Activated T-helper 2 cell treated with anti-CD3 and anti-CD28 coated beads, Interferon-gamma antibody, Interleukin-2, Interleukin-4, amounts not matched to agents 10 μg/mL and 5 μg/mL and 100 μg/mL, durations not matched to agents 14 hours and 24 hours and 36 hours (primary cell): ENCODE results near the gene LRRFIP1. TPM values are rescaled to one million over a fixed set of nuclear protein-coding genes. Genes with fewer than 3 reads are reported as not detected.

ENCODE experiments used
- DNase-seq: peaks from one replicate; pipeline ENCODE4 v3.0.0; 2021; ENCODE audit warnings: low spot score
- H3K27ac Mint-ChIP-seq: one replicate; pipeline ENCODE4 v1.8.0; 2021; ENCODE audit warnings: mixed read lengths
- H3K27me3 Mint-ChIP-seq: one replicate; pipeline ENCODE4 v1.8.0; 2021; ENCODE audit warnings: low read depth, mixed read lengths
- H3K36me3 Mint-ChIP-seq: one replicate; pipeline ENCODE4 v1.8.0; 2021; ENCODE audit warnings: low read depth, mixed read lengths
- H3K4me1 Mint-ChIP-seq: one replicate; pipeline ENCODE4 v1.8.0; 2021; ENCODE audit warnings: low read depth, mixed read lengths
- H3K4me3 Mint-ChIP-seq: one replicate; pipeline ENCODE4 v1.8.0; 2021; ENCODE audit warnings: low read depth, mild to moderate bottlenecking, moderate library complexity, mixed read lengths
- H3K9me3 Mint-ChIP-seq: one replicate; pipeline ENCODE4 v1.8.0; 2021; ENCODE audit warnings: mixed read lengths
- intact Hi-C: fragments of 100-400 bp; cut with micrococcal nuclease; formaldehyde crosslinking; loops from one replicate; pipeline ENCODE4 v1.15.1; 2023
- total RNA-seq: library from RNA; stranded (reverse); gene quantifications from 2 replicates; pipeline ENCODE4 v1.2.3, GENCODE V29; 2022

LRRFIP1 gene
- total RNA-seq, 1 donor from 2014 or later: 256 TPM

- Mint-ChIP-seq H3K9me3 (no peaks in the 10 kb centered on the region), H3K27ac (no peak overlapping the region), H3K4me1 (no peaks in the 10 kb centered on the region), H3K27me3 (no peaks in the 10 kb centered on the region), H3K4me3 (no peak overlapping the region), H3K36me3 (no peaks in the 10 kb centered on the region)
- intact Hi-C loops: no loop called here
- DNase-seq: no peak
Observed at GRCh38 chr2:237643066-237643465, 15.7 kb downstream of the LRRFIP1 start.

GRCh38 chr2:237643582-237644380 is 16.4 kb downstream of the LRRFIP1 start:
- Mint-ChIP-seq H3K27me3 (no peaks in the 10 kb centered on the region), H3K27ac (no peak overlapping the region), H3K9me3 (no peaks in the 10 kb centered on the region), H3K4me3 (no peak overlapping the region), H3K36me3 (no peaks in the 10 kb centered on the region), H3K4me1 (no peaks in the 10 kb centered on the region)
- intact Hi-C loops: no loop called here
- no peak for DNase-seq

GRCh38 chr2:237644381-237644703 is 17.0 kb downstream of the LRRFIP1 start:
- intact Hi-C loops: no loop called here

GRCh38 chr2:237645261-237645660 is 17.9 kb downstream of the LRRFIP1 start:
- intact Hi-C loops: no loop called here
- Mint-ChIP-seq H3K9me3 (no peaks in the 10 kb centered on the region), H3K4me3 (no peak overlapping the region), H3K27me3 (no peaks in the 10 kb centered on the region), H3K36me3 (no peaks in the 10 kb centered on the region), H3K4me1 (no peaks in the 10 kb centered on the region), H3K27ac (no peak overlapping the region)
- no peak for DNase-seq

More at GRCh38 chr2:237644381-237644703, 17.0 kb downstream of the LRRFIP1 start:
- Mint-ChIP-seq H3K36me3 (no peaks in the 10 kb centered on the region), H3K27me3 (no peaks in the 10 kb centered on the region), H3K4me1 (no peaks in the 10 kb centered on the region), H3K9me3 (no peaks in the 10 kb centered on the region), H3K4me3 (no peak overlapping the region), H3K27ac (no peak overlapping the region)
- DNase-seq: no peak

- intact Hi-C loops: no loop called here
- Mint-ChIP-seq H3K9me3 (no peaks in the 10 kb centered on the region), H3K27ac (no peak overlapping the region), H3K36me3 (no peaks in the 10 kb centered on the region), H3K4me1 (peaks cover 3% of the 10 kb centered on the region), H3K27me3 (peaks cover 4% of the 10 kb centered on the region), H3K4me3 (no peak overlapping the region)
- no peak for DNase-seq
Observed at GRCh38 chr2:237647176-237648015, 20.0 kb downstream of the LRRFIP1 start.

GRCh38 chr2:237648016-237648381 is 20.6 kb downstream of the LRRFIP1 start:
- DNase-seq: no peak
- Mint-ChIP-seq H3K4me3 (no peak overlapping the region), H3K36me3 (no peaks in the 10 kb centered on the region), H3K4me1 (peaks cover 3% of the 10 kb centered on the region), H3K27me3 (peaks cover 6% of the 10 kb centered on the region), H3K9me3 (no peaks in the 10 kb centered on the region), H3K27ac (no peak overlapping the region)
- intact Hi-C loops: no loop called here

GRCh38 chr2:237649541-237650454 is 22.4 kb downstream of the LRRFIP1 start:
- Mint-ChIP-seq H3K27ac (no peak overlapping the region), H3K4me3 (no peak overlapping the region), H3K4me1 (peaks cover 3% of the 10 kb centered on the region), H3K36me3 (no peaks in the 10 kb centered on the region), H3K9me3 (no peaks in the 10 kb centered on the region), H3K27me3 (peaks cover 8% of the 10 kb centered on the region)
- intact Hi-C loops: no loop called here
- no peak for DNase-seq

- Mint-ChIP-seq H3K9me3 (no peaks in the 10 kb centered on the region), H3K27me3 (peaks cover 8% of the 10 kb centered on the region), H3K36me3 (no peaks in the 10 kb centered on the region), H3K4me3 (no peak overlapping the region), H3K4me1 (peaks cover 7% of the 10 kb centered on the region), H3K27ac (no peak overlapping the region)
- intact Hi-C loops: no loop called here
- DNase-seq: no peak
Observed at GRCh38 chr2:237650455-237650850, 23.1 kb downstream of the LRRFIP1 start.

- H3K27ac Mint-ChIP-seq: no peak overlapping the region
- peaks cover 8% of the 10 kb centered on the region for H3K27me3 Mint-ChIP-seq
- H3K4me3 Mint-ChIP-seq: no peak overlapping the region
- intact Hi-C loops: no loop called here
- no peaks in the 10 kb centered on the region for H3K9me3 Mint-ChIP-seq
- no peak for DNase-seq
- H3K36me3 Mint-ChIP-seq: no peaks in the 10 kb centered on the region
- peaks cover 9% of the 10 kb centered on the region for H3K4me1 Mint-ChIP-seq
Observed at GRCh38 chr2:237651761-237652160, 24.4 kb downstream of the LRRFIP1 start.

GRCh38 chr2:237652181-237652580 is 24.8 kb downstream of the LRRFIP1 start:
- intact Hi-C loops: no loop called here
- DNase-seq: no peak
- H3K9me3 Mint-ChIP-seq: no peaks in the 10 kb centered on the region
- peaks cover 9% of the 10 kb centered on the region for H3K4me1 Mint-ChIP-seq
- no peak overlapping the region for H3K27ac Mint-ChIP-seq
- H3K36me3 Mint-ChIP-seq: no peaks in the 10 kb centered on the region
- no peak overlapping the region for H3K4me3 Mint-ChIP-seq
- peaks cover 9% of the 10 kb centered on the region for H3K27me3 Mint-ChIP-seq

GRCh38 chr2:237652854-237653253 is 25.5 kb downstream of the LRRFIP1 start:
- H3K27ac Mint-ChIP-seq: no peak overlapping the region
- no peaks in the 10 kb centered on the region for H3K36me3 Mint-ChIP-seq
- peaks cover 9% of the 10 kb centered on the region for H3K4me1 Mint-ChIP-seq
- intact Hi-C loops: no loop called here
- H3K4me3 Mint-ChIP-seq: no peak overlapping the region
- no peak for DNase-seq
- H3K9me3 Mint-ChIP-seq: no peaks in the 10 kb centered on the region
- H3K27me3 Mint-ChIP-seq: peaks cover 12% of the 10 kb centered on the region

GRCh38 chr2:237653776-237654558 is 26.6 kb downstream of the LRRFIP1 start:
- Mint-ChIP-seq H3K36me3 (no peaks in the 10 kb centered on the region), H3K27ac (no peak overlapping the region)

More at GRCh38 chr2:237653776-237654558, 26.6 kb downstream of the LRRFIP1 start:
- peaks cover 18% of the 10 kb centered on the region for H3K27me3 Mint-ChIP-seq
- intact Hi-C loops: no loop called here
- H3K9me3 Mint-ChIP-seq: no peaks in the 10 kb centered on the region
- H3K4me3 Mint-ChIP-seq: no peak overlapping the region
- no peak for DNase-seq
- H3K4me1 Mint-ChIP-seq: peaks cover 9% of the 10 kb centered on the region
